HepG2 (cell line): Measurements from ENCODE around the gene ANAPC16. TPM values are rescaled to one million over a fixed set of nuclear protein-coding genes. Genes with fewer than 3 reads are reported as not detected.

ENCODE experiments used
- BRCA1 ChIP-seq: sonication (generic); formaldehyde crosslinking; IDR thresholded peaks from 2 replicates; pipeline ENCODE4 v1.4.0; 2020; ENCODE audit warnings: missing genetic modification reagents
- CREB1 ChIP-seq, 2 experiments: fragments of 450-650 bp in 1 of 2; IDR thresholded peaks; 2 replicates each; pipeline ENCODE4 v1.6.1; 2016 to 2017; ENCODE audit warnings: control low read depth in 1 of 2, mild to moderate bottlenecking in 1 of 2, missing compliant biosample characterization in 1 of 2, missing genetic modification characterization in 1 of 2
- FOXP1 ChIP-seq, 2 experiments: fragments of 450-650 bp in 1 of 2; IDR thresholded peaks; 2 replicates each; pipeline ENCODE4 v1.6.1; 2017 to 2018; ENCODE audit warnings: antibody characterized with exemption in 1 of 2
- IRF1 ChIP-seq: sonication (generic); formaldehyde crosslinking; IDR thresholded peaks from 2 replicates; pipeline ENCODE4 v1.4.0; 2020; ENCODE audit warnings: low read depth, mild to moderate bottlenecking, missing genetic modification reagents
- KAT8 ChIP-seq: IDR thresholded peaks from 2 replicates; pipeline ENCODE4 v1.6.1; 2016; ENCODE audit warnings: missing genetic modification reagents, missing compliant biosample characterization
- MAF1 ChIP-seq: sonication (generic); formaldehyde crosslinking; IDR thresholded peaks from 2 replicates; pipeline ENCODE4 v1.5.0; 2020; ENCODE audit warnings: missing genetic modification reagents, borderline replicate concordance
- REPIN1 ChIP-seq: sonication (generic); formaldehyde crosslinking; IDR thresholded peaks from 2 replicates; pipeline ENCODE4 v1.8.0; 2022; ENCODE audit warnings: missing genetic modification reagents, low read depth, mild to moderate bottlenecking, borderline replicate concordance
- ZBTB7B ChIP-seq: sonication (generic); formaldehyde crosslinking; IDR thresholded peaks from 2 replicates; pipeline ENCODE4 v1.4.0; 2020; ENCODE audit warnings: missing genetic modification reagents
- ZNF326 ChIP-seq: sonication (generic); formaldehyde crosslinking; IDR thresholded peaks from 2 replicates; pipeline ENCODE4 v1.4.0; 2020; ENCODE audit warnings: missing genetic modification reagents, borderline replicate concordance
- ZNF614 ChIP-seq: IDR thresholded peaks from 2 replicates; pipeline ENCODE4 v1.6.1; 2018; ENCODE audit warnings: missing biosample characterization, missing genetic modification reagents, inconsistent platforms, borderline replicate concordance
- ZNF674 ChIP-seq: sonication (generic); formaldehyde crosslinking; IDR thresholded peaks from 2 replicates; pipeline ENCODE4 v1.5.0; 2020; ENCODE audit warnings: low read depth, mild to moderate bottlenecking, missing genetic modification reagents
- ZNF749 ChIP-seq: sonication (generic); formaldehyde crosslinking; IDR thresholded peaks from 2 replicates; pipeline ENCODE4 v1.8.0; 2022; ENCODE audit warnings: mild to moderate bottlenecking, missing genetic modification reagents, moderate library complexity, borderline replicate concordance
- polyA plus RNA-seq, 8 experiments: library from polyadenylated mRNA; depleted of rRNA in 3 of 8; stranded (reverse) in 7 of 8; unstranded in 1 of 8; fragments of >200 nt; fragmentation: Illumina TruSeq in 4 of 8; extraction: Trizol in 4 of 8; gene quantifications; 2 replicates each; pipeline versions ENCODE4 v1.2.1 to v1.2.3, GENCODE V29; 2011 to 2016; ENCODE audit warnings: low read depth in 4 of 8, missing spikeins in 1 of 8, mixed read lengths in 1 of 8; ENCODE audit not compliant: insufficient read depth in 1 of 8
- total RNA-seq, 5 experiments: library from RNA; depleted of rRNA; stranded (reverse); fragments of >200 nt; fragmentation: Illumina TruSeq; extraction: Trizol; gene quantifications; 2 replicates each; pipeline ENCODE4 v1.2.3, GENCODE V29; 2016; ENCODE audit warnings: low read depth in 1 of 5

ANAPC16 gene
- total and polyA plus RNA-seq, 2 of the 13 experiments (the other 11 are each of a cell fraction or from before 2014, with no cell fraction given) = 74.8 to 89.4 TPM

- TF ChIP-seq FOXP1 (IDR thresholded peaks at IDR 0.05) = no peak
- peak; percentile 38; the same call in 1 of the 2 replicates for TF ChIP-seq FOXP1 (CRISPR knock-in tag; IDR thresholded peaks at IDR 0.05)
- no peak for TF ChIP-seq IRF1 (CRISPR knock-in tag)
- no peak for TF ChIP-seq ZNF614 (CRISPR knock-in tag)
- peak; percentile 78 for TF ChIP-seq KAT8 (CRISPR knock-in tag)
- peak; percentile 47; the same call in 1 of the 2 replicates for TF ChIP-seq MAF1 (CRISPR knock-in tag)
- no peak for TF ChIP-seq ZNF749 (CRISPR knock-in tag)
- no peak for TF ChIP-seq ZNF674 (CRISPR knock-in tag)
- 0 out of 2 replicates have a peak, but pooled peaks have one; percentile 34 for TF ChIP-seq REPIN1
- TF ChIP-seq BRCA1 (CRISPR knock-in tag) = 0 out of 2 replicates have a peak, but pooled peaks have one; percentile 36
- TF ChIP-seq ZBTB7B (CRISPR knock-in tag) = peak; percentile 87
- TF ChIP-seq ZNF326 (CRISPR knock-in tag) = peak; percentile 86
- TF ChIP-seq CREB1 (IDR thresholded peaks at IDR 0.05) = no peak
- peak; percentile 52 for TF ChIP-seq CREB1 (CRISPR knock-in tag; IDR thresholded peaks at IDR 0.05)
Observed at GRCh38 chr10:72276421-72277339, 60.9 kb downstream of the ANAPC16 start (continued).
